WERI-Rb-1 (cell line): ENCODE data around the gene TMEM132C.
"Not testable (repeated sequence)": the region's sequence is repeated elsewhere in the genome, so short reads cannot be mapped to it uniquely, and the experiment has no call there.

Experiments
- DNase-seq: peaks from one replicate; pipeline ENCODE4 v3.0.0-alpha.2; 2020
- H3K27ac ChIP-seq: fragments of 250-450 bp; sonication (Bioruptor Pico); 2 replicates; pipeline ENCODE4 v1.5.1; 2020; ENCODE audit warnings: mild to moderate bottlenecking, moderate library complexity
- H3K27me3 ChIP-seq: fragments of 250-450 bp; sonication (Bioruptor Pico); 2 replicates; pipeline ENCODE4 v1.5.1; 2021; ENCODE audit warnings: mild to moderate bottlenecking, low read depth, moderate library complexity; ENCODE audit not compliant: insufficient read depth, severe bottlenecking
- H3K36me3 ChIP-seq: fragments of 250-450 bp; sonication (Bioruptor Pico); 2 replicates; pipeline ENCODE4 v1.5.1; 2020; ENCODE audit warnings: mild to moderate bottlenecking, moderate library complexity
- H3K4me3 ChIP-seq: 2 replicates; pipeline ENCODE4 v1.5.1; 2011; ENCODE audit warnings: low read depth, mild to moderate bottlenecking, control low read depth, low read length
- H3K9me3 ChIP-seq: fragments of 250-450 bp; sonication (Bioruptor Pico); 2 replicates; pipeline ENCODE4 v1.5.1; 2021; ENCODE audit warnings: mild to moderate bottlenecking, moderate library complexity; ENCODE audit not compliant: severe bottlenecking
- CTCF ChIP-seq: IDR thresholded peaks from 2 replicates; pipeline ENCODE4 v1.5.1; 2011; ENCODE audit warnings: low read depth, mild to moderate bottlenecking, control low read depth, inconsistent platforms, low read length

Gene TMEM132C

DNA sequence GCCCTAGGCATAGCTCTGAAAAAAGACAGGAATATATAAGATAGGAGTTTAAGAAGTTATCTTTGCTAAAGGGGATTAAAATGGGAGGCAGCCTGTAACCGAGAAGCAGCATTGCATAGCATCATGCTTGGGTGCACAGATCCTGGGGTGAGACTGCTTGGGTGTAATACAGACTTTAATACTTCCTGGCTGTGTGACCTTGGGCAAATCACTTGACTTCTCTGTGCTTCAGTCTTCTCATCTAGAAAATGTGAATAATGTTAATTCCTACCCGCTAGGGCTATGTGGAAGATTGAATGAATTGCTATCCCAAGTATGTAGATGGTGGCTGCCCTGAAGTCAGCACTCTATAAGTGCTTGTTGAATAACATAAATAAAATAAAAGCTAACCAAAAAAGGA lies 204.5 kb downstream of the TMEM132C start:
- Histone ChIP-seq H3K36me3 (no peaks in the 10 kb centered on the region), H3K27me3 (no peaks in the 10 kb centered on the region), H3K4me3 (no peak overlapping the region), H3K9me3 (no peaks in the 10 kb centered on the region), H3K27ac (no peak overlapping the region)
- no peak for DNase-seq
- TF ChIP-seq CTCF: no peak

DNA sequence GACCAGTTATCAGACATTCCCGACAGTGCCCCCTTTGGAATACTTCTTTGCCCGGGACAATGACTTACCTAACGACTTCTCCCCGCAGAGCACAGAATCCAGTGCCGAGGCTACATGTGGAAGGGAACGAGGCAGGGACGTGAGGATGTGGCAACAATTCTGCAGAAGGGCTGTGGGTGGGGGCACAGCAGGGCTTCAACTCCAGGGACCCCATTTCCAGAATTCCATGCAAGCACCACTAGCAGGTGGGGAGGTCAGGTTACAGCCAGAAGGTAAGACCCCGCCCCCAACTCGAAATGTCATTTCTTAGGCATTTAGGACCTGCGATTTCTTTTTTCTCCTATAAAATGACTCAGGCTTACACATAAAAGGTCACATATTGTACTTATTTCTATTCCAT lies 207.9 kb downstream of the TMEM132C start:
- Histone ChIP-seq H3K9me3 (no peaks in the 10 kb centered on the region), H3K4me3 (no peak overlapping the region), H3K27me3 (no peaks in the 10 kb centered on the region), H3K27ac (no peak overlapping the region), H3K36me3 (no peaks in the 10 kb centered on the region)
- DNase-seq: no peak
- TF ChIP-seq CTCF: no peak

GRCh38 chr12:128476266-128476665 lies 209.3 kb downstream of the TMEM132C start:
- no peaks in the 10 kb centered on the region for H3K36me3 ChIP-seq
- no peak for TF ChIP-seq CTCF
- no peaks in the 10 kb centered on the region for H3K9me3 ChIP-seq
- H3K27me3 ChIP-seq: no peaks in the 10 kb centered on the region
- DNase-seq: no peak
- no peak overlapping the region for H3K27ac ChIP-seq
- no peak overlapping the region for H3K4me3 ChIP-seq

DNA sequence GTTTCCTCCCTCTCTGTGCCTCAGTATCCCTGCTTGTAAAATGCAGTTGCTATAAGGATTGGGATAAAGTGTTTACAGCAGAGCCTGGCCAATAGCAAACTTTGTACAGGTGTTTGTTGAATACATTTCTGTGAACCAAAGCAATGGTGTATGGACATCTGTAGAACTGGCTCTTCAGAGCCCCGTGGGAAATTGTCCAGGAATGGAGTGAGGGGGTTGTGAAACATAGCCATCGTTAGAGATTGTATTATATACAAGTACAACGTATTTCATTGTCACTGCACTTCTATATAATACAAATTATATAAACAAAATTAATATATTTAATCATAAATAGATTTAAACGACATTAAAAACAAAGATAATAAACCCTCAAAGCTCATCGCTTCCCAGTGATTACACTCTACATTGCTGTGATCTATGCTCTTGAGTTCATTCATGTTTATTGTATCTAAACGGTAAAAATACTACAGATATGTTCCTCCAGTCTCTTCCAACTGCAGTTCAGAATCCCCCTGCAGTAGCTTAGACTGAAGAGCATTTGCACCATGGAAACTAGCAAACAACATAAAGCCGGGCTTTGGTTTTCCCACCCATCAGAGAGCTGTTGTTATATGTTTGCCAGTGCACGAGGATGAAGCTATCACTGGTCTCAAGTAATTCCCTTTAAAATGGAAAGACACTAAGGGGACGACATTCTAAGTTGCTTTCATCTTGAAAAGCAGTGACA lies 216.7 kb downstream of the TMEM132C start:
- H3K4me3 ChIP-seq: no peak overlapping the region
- no peak for DNase-seq
- H3K9me3 ChIP-seq: no peaks in the 10 kb centered on the region
- no peaks in the 10 kb centered on the region for H3K27me3 ChIP-seq
- no peak for TF ChIP-seq CTCF
- no peak overlapping the region for H3K27ac ChIP-seq
- H3K36me3 ChIP-seq: no peaks in the 10 kb centered on the region

- not testable (repeated sequence) for H3K27ac ChIP-seq, H3K36me3 ChIP-seq, H3K27me3 ChIP-seq, H3K4me3 ChIP-seq, DNase-seq, H3K9me3 ChIP-seq
These were observed 230.4 kb downstream of the TMEM132C start for GRCh38 chr12:128497376-128497775.

GRCh38 chr12:128507470-128507869 lies 240.5 kb downstream of the TMEM132C start:
- Histone ChIP-seq H3K27ac (no peak overlapping the region), H3K9me3 (peaks cover 4% of the 10 kb centered on the region), H3K4me3 (no peak overlapping the region)

More at GRCh38 chr12:128507470-128507869, 240.5 kb downstream of the TMEM132C start:
- TF ChIP-seq CTCF: no peak
- DNase-seq: no peak
- no peaks in the 10 kb centered on the region for H3K27me3 ChIP-seq
- no peaks in the 10 kb centered on the region for H3K36me3 ChIP-seq
